ENCODE data around the gene PEPD. TPM values are rescaled to one million over a fixed set of nuclear protein-coding genes. Genes with fewer than 3 reads are reported as not detected.

PEPD gene
- total RNA-seq, 1 experiment from 2014 or later = 83.1 TPM

DNA sequence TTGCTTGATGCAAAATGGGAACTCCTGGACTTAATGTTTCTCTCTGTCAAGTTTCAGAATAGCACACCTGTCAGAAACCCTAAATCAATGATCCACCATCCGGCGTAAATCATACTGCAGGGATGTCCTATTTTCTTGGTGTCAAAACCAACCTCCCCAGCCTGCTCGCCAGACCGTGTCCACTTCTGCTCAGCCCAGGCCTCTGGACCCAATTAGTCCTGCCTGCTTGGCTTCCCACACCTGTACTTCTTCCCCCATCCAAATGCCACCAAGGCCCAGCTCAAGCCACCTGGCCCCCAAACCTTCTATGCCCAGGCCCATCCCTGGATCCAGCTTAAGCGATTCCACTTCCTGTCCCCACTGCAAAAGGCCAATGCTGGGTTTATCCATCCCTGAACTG is 25.1 kb upstream of the PEPD start:
- CTCF ChIA-PET = no interaction called here
- H3K27ac Mint-ChIP-seq = no peak overlapping the region
- no peak for ATAC-seq
- H3K9me3 Mint-ChIP-seq = no peaks in the 10 kb centered on the region
- no peak for DNase-seq (ENCODE audit: low spot score)
- H3K4me3 Mint-ChIP-seq = no peak overlapping the region
- no peaks in the 10 kb centered on the region; the same call in 1 of the 2 replicates for H3K27me3 Mint-ChIP-seq (ENCODE audit: low read depth)
- peaks cover 8% of the 10 kb centered on the region for H3K4me1 Mint-ChIP-seq
- no peak for TF ChIP-seq ZNF121 (CRISPR knock-in tag; IDR thresholded peaks at IDR 0.05)
- TF ChIP-seq KAT7 (CRISPR knock-in tag; IDR thresholded peaks at IDR 0.05; ENCODE audit: borderline replicate concordance) = no peak
- no peak for TF ChIP-seq AR (CRISPR knock-in tag; IDR thresholded peaks at IDR 0.05)
- no peak for TF ChIP-seq GABPB1 (CRISPR knock-in tag; IDR thresholded peaks at IDR 0.05)
- TF ChIP-seq, protein P1, sequence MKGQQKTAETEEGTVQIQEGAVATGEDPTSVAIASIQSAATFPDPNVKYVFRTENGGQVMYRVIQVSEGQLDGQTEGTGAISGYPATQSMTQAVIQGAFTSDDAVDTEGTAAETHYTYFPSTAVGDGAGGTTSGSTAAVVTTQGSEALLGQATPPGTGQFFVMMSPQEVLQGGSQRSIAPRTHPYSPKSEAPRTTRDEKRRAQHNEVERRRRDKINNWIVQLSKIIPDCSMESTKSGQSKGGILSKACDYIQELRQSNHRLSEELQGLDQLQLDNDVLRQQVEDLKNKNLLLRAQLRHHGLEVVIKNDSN (CRISPR knock-in tag; IDR thresholded peaks at IDR 0.05) = no peak
- no peak for TF ChIP-seq JAZF1 (CRISPR knock-in tag; IDR thresholded peaks at IDR 0.05)
- TF ChIP-seq, protein P2, sequence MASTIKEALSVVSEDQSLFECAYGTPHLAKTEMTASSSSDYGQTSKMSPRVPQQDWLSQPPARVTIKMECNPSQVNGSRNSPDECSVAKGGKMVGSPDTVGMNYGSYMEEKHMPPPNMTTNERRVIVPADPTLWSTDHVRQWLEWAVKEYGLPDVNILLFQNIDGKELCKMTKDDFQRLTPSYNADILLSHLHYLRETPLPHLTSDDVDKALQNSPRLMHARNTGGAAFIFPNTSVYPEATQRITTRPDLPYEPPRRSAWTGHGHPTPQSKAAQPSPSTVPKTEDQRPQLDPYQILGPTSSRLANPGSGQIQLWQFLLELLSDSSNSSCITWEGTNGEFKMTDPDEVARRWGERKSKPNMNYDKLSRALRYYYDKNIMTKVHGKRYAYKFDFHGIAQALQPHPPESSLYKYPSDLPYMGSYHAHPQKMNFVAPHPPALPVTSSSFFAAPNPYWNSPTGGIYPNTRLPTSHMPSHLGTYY (CRISPR knock-in tag; IDR thresholded peaks at IDR 0.05) = no peak
- TF ChIP-seq, protein P3, sequence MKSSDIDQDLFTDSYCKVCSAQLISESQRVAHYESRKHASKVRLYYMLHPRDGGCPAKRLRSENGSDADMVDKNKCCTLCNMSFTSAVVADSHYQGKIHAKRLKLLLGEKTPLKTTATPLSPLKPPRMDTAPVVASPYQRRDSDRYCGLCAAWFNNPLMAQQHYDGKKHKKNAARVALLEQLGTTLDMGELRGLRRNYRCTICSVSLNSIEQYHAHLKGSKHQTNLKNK (CRISPR knock-in tag; IDR thresholded peaks at IDR 0.05) = no peak
- TF ChIP-seq ZNF138 (CRISPR knock-in tag; conservative IDR thresholded peaks at IDR 0.05) = no peak
- TF ChIP-seq, protein P4, sequence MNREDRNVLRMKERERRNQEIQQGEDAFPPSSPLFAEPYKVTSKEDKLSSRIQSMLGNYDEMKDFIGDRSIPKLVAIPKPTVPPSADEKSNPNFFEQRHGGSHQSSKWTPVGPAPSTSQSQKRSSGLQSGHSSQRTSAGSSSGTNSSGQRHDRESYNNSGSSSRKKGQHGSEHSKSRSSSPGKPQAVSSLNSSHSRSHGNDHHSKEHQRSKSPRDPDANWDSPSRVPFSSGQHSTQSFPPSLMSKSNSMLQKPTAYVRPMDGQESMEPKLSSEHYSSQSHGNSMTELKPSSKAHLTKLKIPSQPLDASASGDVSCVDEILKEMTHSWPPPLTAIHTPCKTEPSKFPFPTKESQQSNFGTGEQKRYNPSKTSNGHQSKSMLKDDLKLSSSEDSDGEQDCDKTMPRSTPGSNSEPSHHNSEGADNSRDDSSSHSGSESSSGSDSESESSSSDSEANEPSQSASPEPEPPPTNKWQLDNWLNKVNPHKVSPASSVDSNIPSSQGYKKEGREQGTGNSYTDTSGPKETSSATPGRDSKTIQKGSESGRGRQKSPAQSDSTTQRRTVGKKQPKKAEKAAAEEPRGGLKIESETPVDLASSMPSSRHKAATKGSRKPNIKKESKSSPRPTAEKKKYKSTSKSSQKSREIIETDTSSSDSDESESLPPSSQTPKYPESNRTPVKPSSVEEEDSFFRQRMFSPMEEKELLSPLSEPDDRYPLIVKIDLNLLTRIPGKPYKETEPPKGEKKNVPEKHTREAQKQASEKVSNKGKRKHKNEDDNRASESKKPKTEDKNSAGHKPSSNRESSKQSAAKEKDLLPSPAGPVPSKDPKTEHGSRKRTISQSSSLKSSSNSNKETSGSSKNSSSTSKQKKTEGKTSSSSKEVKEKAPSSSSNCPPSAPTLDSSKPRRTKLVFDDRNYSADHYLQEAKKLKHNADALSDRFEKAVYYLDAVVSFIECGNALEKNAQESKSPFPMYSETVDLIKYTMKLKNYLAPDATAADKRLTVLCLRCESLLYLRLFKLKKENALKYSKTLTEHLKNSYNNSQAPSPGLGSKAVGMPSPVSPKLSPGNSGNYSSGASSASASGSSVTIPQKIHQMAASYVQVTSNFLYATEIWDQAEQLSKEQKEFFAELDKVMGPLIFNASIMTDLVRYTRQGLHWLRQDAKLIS (CRISPR knock-in tag; IDR thresholded peaks at IDR 0.05; ENCODE audit: borderline replicate concordance) = no peak
- TF ChIP-seq ZNF219 (CRISPR knock-in tag; IDR thresholded peaks at IDR 0.05; ENCODE audit: borderline replicate concordance) = no peak
- TF ChIP-seq EMX1 (CRISPR knock-in tag; IDR thresholded peaks at IDR 0.05) = no peak
- no peak for TF ChIP-seq MYBL2 (CRISPR knock-in tag; IDR thresholded peaks at IDR 0.05)
- TF ChIP-seq ZNF396 (CRISPR knock-in tag; IDR thresholded peaks at IDR 0.05; ENCODE audit: borderline replicate concordance) = no peak
- no peak for TF ChIP-seq ZNF423 (CRISPR knock-in tag; IDR thresholded peaks at IDR 0.05)
- TF ChIP-seq, protein P5, sequence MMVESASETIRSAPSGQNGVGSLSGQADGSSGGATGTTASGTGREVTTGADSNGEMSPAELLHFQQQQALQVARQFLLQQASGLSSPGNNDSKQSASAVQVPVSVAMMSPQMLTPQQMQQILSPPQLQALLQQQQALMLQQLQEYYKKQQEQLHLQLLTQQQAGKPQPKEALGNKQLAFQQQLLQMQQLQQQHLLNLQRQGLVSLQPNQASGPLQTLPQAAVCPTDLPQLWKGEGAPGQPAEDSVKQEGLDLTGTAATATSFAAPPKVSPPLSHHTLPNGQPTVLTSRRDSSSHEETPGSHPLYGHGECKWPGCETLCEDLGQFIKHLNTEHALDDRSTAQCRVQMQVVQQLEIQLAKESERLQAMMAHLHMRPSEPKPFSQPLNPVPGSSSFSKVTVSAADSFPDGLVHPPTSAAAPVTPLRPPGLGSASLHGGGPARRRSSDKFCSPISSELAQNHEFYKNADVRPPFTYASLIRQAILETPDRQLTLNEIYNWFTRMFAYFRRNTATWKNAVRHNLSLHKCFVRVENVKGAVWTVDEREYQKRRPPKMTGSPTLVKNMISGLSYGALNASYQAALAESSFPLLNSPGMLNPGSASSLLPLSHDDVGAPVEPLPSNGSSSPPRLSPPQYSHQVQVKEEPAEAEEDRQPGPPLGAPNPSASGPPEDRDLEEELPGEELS (CRISPR knock-in tag; IDR thresholded peaks at IDR 0.05) = no peak
- H3K36me3 Mint-ChIP-seq = no peaks in the 10 kb centered on the region
- POLR2A ChIA-PET = no interaction called here

Data from WTC11 (cell line).